GM12892 (cell line): Measurements from ENCODE around the gene PIGU.

Source experiments
- POLR2A ChIP-seq: IDR thresholded peaks from 2 replicates; pipeline ENCODE4 v1.6.1; 2011; ENCODE audit warnings: low read depth, low read length, control low read depth
- POLR2AphosphoS5 ChIP-seq: IDR thresholded peaks from 2 replicates; pipeline ENCODE4 v1.6.1; 2011; ENCODE audit warnings: low read depth, low read length, control low read depth
- TAF1 ChIP-seq: IDR thresholded peaks from 2 replicates; pipeline ENCODE4 v1.6.1; 2011; ENCODE audit warnings: low read depth, mild to moderate bottlenecking, control low read depth, low read length, borderline replicate concordance

- TF ChIP-seq TAF1 = no peak
- TF ChIP-seq POLR2A = no peak
- no peak for TF ChIP-seq POLR2AphosphoS5
Measured at GRCh38 chr20:34717230-34718095, 40.6 kb upstream of the PIGU start.
